HepG2 (cell line): ENCODE data around the gene ITGA7. TPM values are rescaled to one million over a fixed set of nuclear protein-coding genes. Genes with fewer than 3 reads are reported as not detected.
A peak's percentile ranks its signal among the peaks of the same experiment; 100 is the strongest.

Source experiments
- CHD4 ChIP-seq: fragments of 200-600 bp; sonication (generic); IDR thresholded peaks from 2 replicates; pipeline ENCODE4 v1.7.0; 2017; ENCODE audit warnings: mild to moderate bottlenecking, low read length, borderline replicate concordance
- FOXA1 ChIP-seq, 2 experiments: fragments of 450-650 bp in 1 of 2; sonication (generic) in 1 of 2; formaldehyde crosslinking in 1 of 2; IDR thresholded peaks; 2 replicates each; pipeline versions ENCODE4 v1.4.0 to v1.6.1; 2016 to 2020; ENCODE audit warnings: missing genetic modification reagents in 1 of 2
- JDP2 ChIP-seq: sonication (generic); formaldehyde crosslinking; IDR thresholded peaks from 2 replicates; pipeline ENCODE4 v1.8.1; 2022; ENCODE audit warnings: missing genetic modification reagents, borderline replicate concordance
- RAD21 ChIP-seq: fragments of 450-650 bp; formaldehyde crosslinking; IDR thresholded peaks from 2 replicates; pipeline ENCODE4 v1.5.0; 2020; ENCODE audit warnings: mild to moderate bottlenecking
- SMC3 ChIP-seq: IDR thresholded peaks from 2 replicates; pipeline ENCODE4 v1.6.1; 2011; ENCODE audit warnings: low read length, improper control_type of control experiment
- STAG1 ChIP-seq: sonication (generic); formaldehyde crosslinking; IDR thresholded peaks from 2 replicates; pipeline ENCODE4 v1.4.0; 2020; ENCODE audit warnings: missing genetic modification reagents
- TEAD3 ChIP-seq: optimal IDR thresholded peaks from 2 replicates; pipeline ENCODE3; 2016; ENCODE audit warnings: borderline replicate concordance
- ZFAT ChIP-seq: sonication (generic); formaldehyde crosslinking; conservative IDR thresholded peaks from 2 replicates; pipeline ENCODE4 v1.8.1; 2023; ENCODE audit warnings: missing genetic modification reagents, inconsistent platforms
- ZNF253 ChIP-seq: sonication (generic); formaldehyde crosslinking; IDR thresholded peaks from 2 replicates; pipeline ENCODE4 v1.8.0; 2022; ENCODE audit warnings: mild to moderate bottlenecking, missing genetic modification reagents, borderline replicate concordance
- ZNF264 ChIP-seq: sonication (generic); formaldehyde crosslinking; IDR thresholded peaks from 2 replicates; pipeline ENCODE4 v1.4.0; 2020; ENCODE audit warnings: missing genetic modification reagents
- ZNF431 ChIP-seq: sonication (generic); formaldehyde crosslinking; IDR thresholded peaks from 2 replicates; pipeline ENCODE4 v1.9.0; 2022; ENCODE audit warnings: missing genetic modification reagents, low read depth, mild to moderate bottlenecking, borderline replicate concordance
- ZNF597 ChIP-seq: sonication (generic); formaldehyde crosslinking; IDR thresholded peaks from 2 replicates; pipeline ENCODE4 v1.5.0; 2020; ENCODE audit warnings: missing genetic modification reagents
- ZNF691 ChIP-seq: sonication (generic); formaldehyde crosslinking; IDR thresholded peaks from 2 replicates; pipeline ENCODE4 v1.4.0; 2020; ENCODE audit warnings: missing genetic modification reagents, low read depth, mild to moderate bottlenecking, borderline replicate concordance
- ZNF777 ChIP-seq: sonication (generic); formaldehyde crosslinking; IDR thresholded peaks from 2 replicates; pipeline ENCODE4 v1.4.0; 2020; ENCODE audit warnings: missing genetic modification reagents
- polyA plus RNA-seq, 8 experiments: library from polyadenylated mRNA; depleted of rRNA in 3 of 8; stranded (reverse) in 7 of 8; unstranded in 1 of 8; fragments of >200 nt; fragmentation: Illumina TruSeq in 4 of 8; extraction: Trizol in 4 of 8; gene quantifications; 2 replicates each; pipeline versions ENCODE4 v1.2.1 to v1.2.3, GENCODE V29; 2011 to 2016; ENCODE audit warnings: low read depth in 4 of 8, missing spikeins in 1 of 8, mixed read lengths in 1 of 8; ENCODE audit not compliant: insufficient read depth in 1 of 8
- total RNA-seq, 5 experiments: library from RNA; depleted of rRNA; stranded (reverse); fragments of >200 nt; fragmentation: Illumina TruSeq; extraction: Trizol; gene quantifications; 2 replicates each; pipeline ENCODE4 v1.2.3, GENCODE V29; 2016; ENCODE audit warnings: low read depth in 1 of 5
- TF ChIP-seq, protein P1 (sequence below): sonication (generic); formaldehyde crosslinking; IDR thresholded peaks from 2 replicates; pipeline ENCODE4 v1.4.0; 2020; ENCODE audit warnings: low read depth, missing genetic modification reagents

Gene ITGA7
- total and polyA plus RNA-seq, 2 of the 13 experiments (the other 11 are each of a cell fraction or from before 2014, with no cell fraction given), result 0.65 to 0.75 TPM

- TF ChIP-seq ZNF597 (CRISPR knock-in tag) (no peak), FOXA1 (IDR thresholded peaks at IDR 0.05) (no peak), FOXA1 (CRISPR knock-in tag; IDR thresholded peaks at IDR 0.05) (no peak), ZFAT (no peak), ZNF264 (no peak), STAG1 (CRISPR knock-in tag) (peak; percentile 78), RAD21 (CRISPR knock-in tag) (peak; percentile 49; the same call in 1 of the 2 replicates), ZNF253 (CRISPR knock-in tag) (no peak), ZNF777 (CRISPR knock-in tag) (no peak), JDP2 (CRISPR knock-in tag) (no peak), ZNF691 (CRISPR knock-in tag) (no peak), SMC3 (peak; percentile 60), ZNF431 (CRISPR knock-in tag) (no peak), CHD4 (no peak), TEAD3 (CRISPR knock-in tag) (peak; percentile 21)
- TF ChIP-seq, protein P1, sequence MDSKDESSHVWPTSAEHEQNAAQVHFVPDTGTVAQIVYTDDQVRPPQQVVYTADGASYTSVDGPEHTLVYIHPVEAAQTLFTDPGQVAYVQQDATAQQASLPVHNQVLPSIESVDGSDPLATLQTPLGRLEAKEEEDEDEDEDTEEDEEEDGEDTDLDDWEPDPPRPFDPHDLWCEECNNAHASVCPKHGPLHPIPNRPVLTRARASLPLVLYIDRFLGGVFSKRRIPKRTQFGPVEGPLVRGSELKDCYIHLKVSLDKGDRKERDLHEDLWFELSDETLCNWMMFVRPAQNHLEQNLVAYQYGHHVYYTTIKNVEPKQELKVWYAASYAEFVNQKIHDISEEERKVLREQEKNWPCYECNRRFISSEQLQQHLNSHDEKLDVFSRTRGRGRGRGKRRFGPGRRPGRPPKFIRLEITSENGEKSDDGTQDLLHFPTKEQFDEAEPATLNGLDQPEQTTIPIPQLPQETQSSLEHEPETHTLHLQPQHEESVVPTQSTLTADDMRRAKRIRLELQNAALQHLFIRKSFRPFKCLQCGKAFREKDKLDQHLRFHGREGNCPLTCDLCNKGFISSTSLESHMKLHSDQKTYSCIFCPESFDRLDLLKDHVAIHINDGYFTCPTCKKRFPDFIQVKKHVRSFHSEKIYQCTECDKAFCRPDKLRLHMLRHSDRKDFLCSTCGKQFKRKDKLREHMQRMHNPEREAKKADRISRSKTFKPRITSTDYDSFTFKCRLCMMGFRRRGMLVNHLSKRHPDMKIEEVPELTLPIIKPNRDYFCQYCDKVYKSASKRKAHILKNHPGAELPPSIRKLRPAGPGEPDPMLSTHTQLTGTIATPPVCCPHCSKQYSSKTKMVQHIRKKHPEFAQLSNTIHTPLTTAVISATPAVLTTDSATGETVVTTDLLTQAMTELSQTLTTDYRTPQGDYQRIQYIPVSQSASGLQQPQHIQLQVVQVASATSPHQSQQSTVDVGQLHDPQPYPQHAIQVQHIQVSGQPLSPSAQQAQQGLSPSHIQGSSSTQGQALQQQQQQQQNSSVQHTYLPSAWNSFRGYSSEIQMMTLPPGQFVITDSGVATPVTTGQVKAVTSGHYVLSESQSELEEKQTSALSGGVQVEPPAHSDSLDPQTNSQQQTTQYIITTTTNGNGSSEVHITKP, result no peak
Observed at GRCh38 chr12:55659486-55660385, 48.0 kb downstream of the ITGA7 start (continued).
